Upper lobe of left lung (tissue), 4 donors: ENCODE data around the gene PMM1.

Source experiments
- POLR2A ChIP-seq, 4 donors: fragments of 450-650 bp; IDR thresholded peaks; one replicate each; pipeline ENCODE4 v1.5.1; 2016 to 2017; ENCODE audit warnings: antibody characterized with exemption in 4 of 4, mild to moderate bottlenecking in 2 of 4
- TF ChIP-seq, protein P1 (sequence below), 6 experiments: fragments of 450-650 bp in 4 of 6; fragments of 200-600 bp in 2 of 6; sonication (generic) in 2 of 6; IDR thresholded peaks; one replicate each; pipeline ENCODE4 v1.5.1; 2016 to 2019; ENCODE audit warnings: antibody characterized with exemption in 6 of 6

DNA sequence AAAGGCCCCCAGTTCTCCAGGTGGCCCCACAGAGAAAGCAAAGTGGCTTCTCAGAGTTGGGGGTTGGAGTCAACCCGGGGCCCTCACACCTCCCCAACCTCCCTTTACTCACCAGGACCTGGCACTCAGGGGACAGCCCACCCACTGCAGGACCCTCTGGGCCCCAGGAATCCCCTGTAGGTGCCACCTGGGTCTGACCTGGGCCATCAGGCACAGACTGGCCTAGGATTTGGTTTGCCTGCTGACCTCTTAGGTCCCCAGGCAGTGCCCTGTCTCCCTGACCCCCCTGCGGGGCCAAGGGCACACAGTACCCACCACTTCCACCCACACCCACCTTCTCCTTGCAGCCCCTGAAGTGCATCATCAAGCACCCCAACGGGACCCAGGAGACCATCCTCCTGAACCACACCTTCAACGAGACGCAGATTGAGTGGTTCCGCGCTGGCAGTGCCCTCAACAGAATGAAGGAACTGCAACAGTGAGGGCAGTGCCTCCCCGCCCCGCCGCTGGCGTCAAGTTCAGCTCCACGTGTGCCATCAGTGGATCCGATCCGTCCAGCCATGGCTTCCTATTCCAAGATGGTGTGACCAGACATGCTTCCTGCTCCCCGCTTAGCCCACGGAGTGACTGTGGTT lies 61.4 kb downstream of the PMM1 start:
- TF ChIP-seq, protein P1, sequence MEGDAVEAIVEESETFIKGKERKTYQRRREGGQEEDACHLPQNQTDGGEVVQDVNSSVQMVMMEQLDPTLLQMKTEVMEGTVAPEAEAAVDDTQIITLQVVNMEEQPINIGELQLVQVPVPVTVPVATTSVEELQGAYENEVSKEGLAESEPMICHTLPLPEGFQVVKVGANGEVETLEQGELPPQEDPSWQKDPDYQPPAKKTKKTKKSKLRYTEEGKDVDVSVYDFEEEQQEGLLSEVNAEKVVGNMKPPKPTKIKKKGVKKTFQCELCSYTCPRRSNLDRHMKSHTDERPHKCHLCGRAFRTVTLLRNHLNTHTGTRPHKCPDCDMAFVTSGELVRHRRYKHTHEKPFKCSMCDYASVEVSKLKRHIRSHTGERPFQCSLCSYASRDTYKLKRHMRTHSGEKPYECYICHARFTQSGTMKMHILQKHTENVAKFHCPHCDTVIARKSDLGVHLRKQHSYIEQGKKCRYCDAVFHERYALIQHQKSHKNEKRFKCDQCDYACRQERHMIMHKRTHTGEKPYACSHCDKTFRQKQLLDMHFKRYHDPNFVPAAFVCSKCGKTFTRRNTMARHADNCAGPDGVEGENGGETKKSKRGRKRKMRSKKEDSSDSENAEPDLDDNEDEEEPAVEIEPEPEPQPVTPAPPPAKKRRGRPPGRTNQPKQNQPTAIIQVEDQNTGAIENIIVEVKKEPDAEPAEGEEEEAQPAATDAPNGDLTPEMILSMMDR (IDR thresholded peaks at IDR 0.05) = no peak
- TF ChIP-seq POLR2A (IDR thresholded peaks at IDR 0.05) = no peak
